GM19395 (cell line): ENCODE measurements around the gene URGCP.
A peak's percentile ranks its signal among the peaks of the same experiment; 100 is the strongest.
"Not testable (repeated sequence)": the region's sequence is repeated elsewhere in the genome, so short reads cannot be mapped to it uniquely, and the experiment has no call there.

ENCODE experiments used
- ATAC-seq: cut with Tn5 transposase; IDR thresholded peaks from one replicate; pipeline ENCODE4 v1.9.1; 2021; ENCODE audit warnings: mild to moderate bottlenecking, moderate library complexity; ENCODE audit not compliant: unreplicated experiment

URGCP gene

GRCh38 chr7:43922726-43923125 lies 16.3 kb upstream of the URGCP start:
- no peak for ATAC-seq

- ATAC-seq: no peak
Measured at GRCh38 chr7:43921423-43921822, 15.0 kb upstream of the URGCP start.

- no peak for ATAC-seq
Measured at GRCh38 chr7:43915907-43916306, 9.5 kb upstream of the URGCP start.

GRCh38 chr7:43914795-43915194 lies 8.4 kb upstream of the URGCP start:
- no peak for ATAC-seq

- peak; percentile 56 for ATAC-seq
Measured at GRCh38 chr7:43905956-43906330, 453 bp downstream of the URGCP start.

- no peak for ATAC-seq
Measured at GRCh38 chr7:43905209-43905946, 1.0 kb downstream of the URGCP start.

GRCh38 chr7:43904533-43905208 lies 1.7 kb downstream of the URGCP start:
- ATAC-seq: no peak

- ATAC-seq: no peak
Measured at GRCh38 chr7:43902542-43903054, 3.8 kb downstream of the URGCP start.

GRCh38 chr7:43898571-43898970 lies 7.8 kb downstream of the URGCP start:
- not testable (repeated sequence) for ATAC-seq

GRCh38 chr7:43895847-43896415 lies 10.5 kb downstream of the URGCP start:
- no peak for ATAC-seq

GRCh38 chr7:43891069-43891955 lies 15.1 kb downstream of the URGCP start:
- no peak for ATAC-seq

GRCh38 chr7:43890468-43890867 lies 15.9 kb downstream of the URGCP start:
- no peak for ATAC-seq

GRCh38 chr7:43888993-43889945 lies 17.1 kb downstream of the URGCP start:
- ATAC-seq: no peak

- ATAC-seq: no peak
Measured at GRCh38 chr7:43884617-43885016, 21.8 kb downstream of the URGCP start.

GRCh38 chr7:43884209-43884608 lies 22.2 kb downstream of the URGCP start:
- ATAC-seq: no peak

- ATAC-seq: no peak
Measured at GRCh38 chr7:43880596-43880995, 25.8 kb downstream of the URGCP start.

GRCh38 chr7:43879477-43879876 lies 26.9 kb downstream of the URGCP start:
- no peak for ATAC-seq

GRCh38 chr7:43878867-43879266 lies 27.5 kb downstream of the URGCP start:
- ATAC-seq: no peak

GRCh38 chr7:43877968-43878864 lies 28.2 kb downstream of the URGCP start:
- ATAC-seq: no peak
